DMS153 treated with DMSO at 0.1 percent for 48 hours (cell line): ENCODE results near the gene UBE2D2.

ENCODE experiments used
- DNase-seq: peaks from one replicate; lab custom pipeline; 2025; ENCODE audit not compliant: unreplicated experiment; lab: John Stamatoyannopoulos, UW

UBE2D2 gene

DNA sequence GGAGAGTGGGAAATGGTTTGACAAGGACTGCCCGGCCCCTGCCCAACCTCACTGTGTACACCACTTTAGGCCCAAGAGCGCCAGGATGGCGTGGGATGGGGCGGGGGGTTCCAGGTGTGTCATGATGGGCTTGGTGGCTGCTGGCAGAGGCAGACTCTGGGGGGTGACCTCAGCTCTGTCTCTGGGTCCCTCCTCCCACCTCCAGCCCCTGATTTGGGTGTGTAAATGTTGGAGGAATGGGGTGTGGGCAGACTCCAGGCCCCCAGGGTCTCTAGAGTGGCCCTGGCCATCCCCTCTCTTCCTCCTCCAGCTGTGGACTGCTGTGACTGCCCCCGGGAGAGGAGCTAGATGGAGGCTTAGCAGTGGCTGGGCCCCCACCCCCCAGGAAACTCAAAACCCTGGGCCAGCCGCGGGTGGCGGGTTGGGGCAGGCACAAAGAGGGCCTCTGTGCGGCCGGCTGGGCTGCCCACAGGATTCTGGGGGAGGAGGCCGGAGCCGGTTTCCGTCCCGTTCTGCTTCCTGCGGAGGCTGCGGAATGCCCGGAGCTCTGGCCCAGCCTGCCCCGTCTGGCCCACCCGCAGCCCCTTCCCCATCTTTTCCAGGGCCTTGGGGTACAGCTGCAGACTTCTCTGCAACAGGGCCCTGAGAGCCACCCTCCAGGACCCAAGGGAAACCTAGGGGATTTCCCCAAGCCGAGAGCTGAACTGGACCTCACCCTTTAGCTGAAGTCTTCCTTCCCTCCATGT lies 110.1 kb downstream of the UBE2D2 start:
- no peak for DNase-seq

DNA sequence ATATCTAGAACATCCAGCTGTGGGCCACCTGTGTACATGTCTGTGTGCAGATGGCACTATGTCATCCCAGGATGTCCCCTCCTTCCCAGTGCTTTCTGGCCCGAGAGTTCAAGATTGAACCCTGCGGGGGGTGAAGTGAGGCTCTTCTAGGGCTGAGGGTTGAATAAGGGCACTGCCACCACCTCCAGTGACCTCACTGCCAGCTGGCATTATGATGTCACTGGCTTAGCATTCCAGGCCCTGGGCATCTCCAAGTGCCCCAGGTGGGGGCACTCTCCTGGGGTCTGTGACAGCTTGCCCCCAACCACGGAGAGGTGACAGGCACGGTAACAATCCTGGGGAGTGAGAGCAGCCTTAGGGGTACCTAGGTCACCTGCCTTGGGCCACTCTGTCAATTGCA lies 114.1 kb downstream of the UBE2D2 start:
- DNase-seq: no peak

DNA sequence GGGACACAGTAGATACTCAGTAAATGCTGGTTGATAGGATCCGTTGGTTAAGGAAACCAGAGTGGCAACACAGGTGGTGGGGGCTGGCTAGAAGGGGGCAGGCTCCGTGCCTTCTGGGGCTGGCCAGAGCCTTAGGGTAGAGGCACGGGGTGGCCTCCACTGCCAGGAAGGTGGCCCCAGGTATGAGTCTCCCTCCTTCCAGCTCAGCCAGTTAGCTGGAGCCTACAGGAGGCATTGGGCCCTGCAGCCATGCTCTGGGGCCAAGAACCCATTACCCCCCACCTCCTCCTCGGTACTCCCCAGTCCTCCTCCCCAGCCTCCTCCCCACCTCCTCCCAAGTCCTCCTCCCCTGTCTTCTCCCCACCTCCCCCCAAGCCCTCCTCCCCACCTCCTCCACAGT lies 114.7 kb downstream of the UBE2D2 start:
- DNase-seq: no peak

DNA sequence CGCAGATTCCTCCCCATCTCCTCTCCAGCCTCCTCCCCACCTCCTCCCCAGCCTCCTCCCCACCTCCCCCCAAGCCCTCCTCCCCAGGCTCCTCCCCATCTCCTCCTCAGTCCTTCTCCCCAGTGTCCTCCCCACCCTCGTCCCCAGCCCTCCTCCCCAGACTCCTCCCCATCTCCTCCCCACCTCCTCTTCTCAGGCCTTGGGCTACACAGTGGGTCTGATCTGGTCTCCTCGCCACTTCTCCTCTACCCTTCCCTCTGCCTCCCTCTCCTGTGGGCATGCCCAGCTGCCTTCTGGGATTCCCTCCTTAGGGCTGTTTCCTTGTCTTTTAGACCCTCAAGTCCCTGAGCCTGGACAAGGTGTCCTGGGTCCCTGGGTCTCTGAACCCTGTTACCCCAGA lies 115.3 kb downstream of the UBE2D2 start:
- DNase-seq: no peak

DNA sequence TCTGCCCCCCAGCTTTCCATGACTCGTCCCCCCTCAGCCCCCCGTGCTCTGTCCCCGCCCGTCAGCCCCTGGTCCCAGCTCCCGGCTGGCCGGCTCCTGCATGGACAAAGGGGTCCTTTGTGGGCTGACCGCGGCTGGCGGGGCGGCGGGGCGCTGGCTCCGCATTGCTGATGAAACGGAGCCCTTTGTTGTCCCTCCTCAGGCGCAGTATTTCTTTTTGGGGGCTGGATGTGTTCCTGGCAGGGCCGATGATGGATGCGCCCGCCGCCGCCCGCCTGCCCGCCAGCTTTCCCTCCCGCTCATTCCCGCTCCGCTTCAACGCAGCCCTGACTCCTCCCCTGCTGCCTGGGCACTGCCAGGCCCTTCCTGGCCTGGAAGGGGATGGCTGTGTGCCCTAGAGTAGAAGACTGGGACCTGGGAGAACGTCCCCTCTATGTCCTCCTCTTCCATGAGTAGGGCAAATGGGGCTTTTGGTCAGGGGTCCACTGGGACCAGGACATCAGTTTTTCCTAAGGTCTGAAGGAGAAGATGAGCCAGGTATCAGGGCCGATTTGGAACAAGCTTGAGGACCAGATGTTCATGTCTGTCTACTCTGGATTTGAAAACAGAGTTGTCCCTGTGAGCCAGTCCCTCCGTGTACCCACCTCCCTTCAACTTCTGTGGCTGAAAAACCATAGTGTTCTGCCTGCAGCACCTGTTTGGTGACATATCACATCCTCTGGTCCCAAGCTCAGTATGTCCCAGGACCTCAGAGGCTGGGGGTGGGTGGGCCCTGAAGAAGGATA lies 116.0 kb downstream of the UBE2D2 start:
- DNase-seq: no peak
